RWPE2 (cell line): ENCODE data around the gene SNAPC3.

Source experiments
- ATAC-seq: fragments of 200-7000 bp; cut with Tn5 transposase; 3 replicates; pipeline ENCODE4 v1.9.1; 2021; ENCODE audit warnings: low read depth
- DNase-seq: peaks from one replicate; pipeline ENCODE4 v3.0.0-alpha.2; 2020; ENCODE audit warnings: low spot score
- H3K27ac ChIP-seq: fragments of 450-650 bp; 2 replicates; pipeline ENCODE4 v1.5.1; 2017; ENCODE audit warnings: mild to moderate bottlenecking; ENCODE audit not compliant: poor library complexity, severe bottlenecking
- H3K27me3 ChIP-seq: fragments of 250-450 bp; sonication (Bioruptor Pico); 2 replicates; pipeline ENCODE4 v1.5.1; 2021; ENCODE audit warnings: mild to moderate bottlenecking, moderate library complexity; ENCODE audit not compliant: insufficient read depth, poor library complexity, severe bottlenecking
- H3K36me3 ChIP-seq: fragments of 250-450 bp; sonication (Bioruptor Pico); 2 replicates; pipeline ENCODE4 v1.5.1; 2020; ENCODE audit warnings: low read depth, mild to moderate bottlenecking, moderate library complexity
- H3K4me1 ChIP-seq: fragments of 250-450 bp; sonication (Bioruptor Pico); 2 replicates; pipeline ENCODE4 v1.5.1; 2021; ENCODE audit warnings: mild to moderate bottlenecking, moderate library complexity; ENCODE audit not compliant: insufficient read depth, poor library complexity, severe bottlenecking
- H3K4me3 ChIP-seq: fragments of 250-450 bp; sonication (Bioruptor Pico); 2 replicates; pipeline ENCODE4 v1.5.1; 2021; ENCODE audit warnings: mild to moderate bottlenecking, moderate library complexity; ENCODE audit not compliant: severe bottlenecking
- H3K9me3 ChIP-seq: fragments of 250-450 bp; sonication (Bioruptor Pico); 2 replicates; pipeline ENCODE4 v1.5.1; 2021; ENCODE audit warnings: mild to moderate bottlenecking, moderate library complexity; ENCODE audit not compliant: severe bottlenecking
- CTCF ChIP-seq: fragments of 450-650 bp; IDR thresholded peaks from one replicate; pipeline ENCODE4 v1.5.1; 2017; ENCODE audit warnings: mild to moderate bottlenecking, moderate library complexity; ENCODE audit not compliant: poor library complexity, severe bottlenecking

The SNAPC3 gene

GRCh38 chr9:15389631-15390030 lies 33.0 kb upstream of the SNAPC3 start:
- Histone ChIP-seq H3K27me3 (no peaks in the 10 kb centered on the region), H3K4me1 (no peaks in the 10 kb centered on the region), H3K9me3 (no peaks in the 10 kb centered on the region), H3K36me3 (no peaks in the 10 kb centered on the region), H3K27ac (no peak overlapping the region), H3K4me3 (no peak overlapping the region)
- DNase-seq = no peak
- TF ChIP-seq CTCF = no peak
- ATAC-seq = no peak

- TF ChIP-seq CTCF = no peak
- DNase-seq = no peak
Measured at GRCh38 chr9:15390201-15390600, 32.5 kb upstream of the SNAPC3 start.

GRCh38 chr9:15392363-15392762 lies 30.3 kb upstream of the SNAPC3 start:
- no peak for TF ChIP-seq CTCF
- ATAC-seq = no peak
- DNase-seq = no peak
- H3K4me3 ChIP-seq = no peak overlapping the region
- no peak overlapping the region for H3K27ac ChIP-seq
- no peaks in the 10 kb centered on the region for H3K27me3 ChIP-seq
- H3K9me3 ChIP-seq = no peaks in the 10 kb centered on the region
- H3K36me3 ChIP-seq = no peaks in the 10 kb centered on the region
- H3K4me1 ChIP-seq = no peaks in the 10 kb centered on the region

More at GRCh38 chr9:15390201-15390600, 32.5 kb upstream of the SNAPC3 start:
- H3K36me3 ChIP-seq = no peaks in the 10 kb centered on the region
- no peak overlapping the region for H3K4me3 ChIP-seq
- H3K27me3 ChIP-seq = no peaks in the 10 kb centered on the region
- no peak overlapping the region for H3K27ac ChIP-seq
- no peaks in the 10 kb centered on the region for H3K9me3 ChIP-seq
- H3K4me1 ChIP-seq = no peaks in the 10 kb centered on the region
- ATAC-seq = no peak

- H3K36me3 ChIP-seq = no peaks in the 10 kb centered on the region
- no peaks in the 10 kb centered on the region for H3K27me3 ChIP-seq
- no peak for TF ChIP-seq CTCF
- no peak overlapping the region for H3K4me3 ChIP-seq
- DNase-seq (no peak), ATAC-seq (no peak)
- no peak overlapping the region for H3K27ac ChIP-seq
- H3K9me3 ChIP-seq = no peaks in the 10 kb centered on the region
- H3K4me1 ChIP-seq = no peaks in the 10 kb centered on the region
Measured at GRCh38 chr9:15400281-15400941, 22.3 kb upstream of the SNAPC3 start.

- Histone ChIP-seq H3K9me3 (no peaks in the 10 kb centered on the region), H3K27ac (no peak overlapping the region), H3K36me3 (no peaks in the 10 kb centered on the region), H3K27me3 (no peaks in the 10 kb centered on the region), H3K4me3 (no peak overlapping the region), H3K4me1 (no peaks in the 10 kb centered on the region)
- no peak for DNase-seq
- no peak for ATAC-seq
- no peak for TF ChIP-seq CTCF
Measured at GRCh38 chr9:15401266-15401665, 21.4 kb upstream of the SNAPC3 start.
